Measurements from ENCODE around the gene DHX34.
"Not testable (repeated sequence)": the region's sequence is repeated elsewhere in the genome, so short reads cannot be mapped to it uniquely, and the experiment has no call there.

The DHX34 gene

DNA sequence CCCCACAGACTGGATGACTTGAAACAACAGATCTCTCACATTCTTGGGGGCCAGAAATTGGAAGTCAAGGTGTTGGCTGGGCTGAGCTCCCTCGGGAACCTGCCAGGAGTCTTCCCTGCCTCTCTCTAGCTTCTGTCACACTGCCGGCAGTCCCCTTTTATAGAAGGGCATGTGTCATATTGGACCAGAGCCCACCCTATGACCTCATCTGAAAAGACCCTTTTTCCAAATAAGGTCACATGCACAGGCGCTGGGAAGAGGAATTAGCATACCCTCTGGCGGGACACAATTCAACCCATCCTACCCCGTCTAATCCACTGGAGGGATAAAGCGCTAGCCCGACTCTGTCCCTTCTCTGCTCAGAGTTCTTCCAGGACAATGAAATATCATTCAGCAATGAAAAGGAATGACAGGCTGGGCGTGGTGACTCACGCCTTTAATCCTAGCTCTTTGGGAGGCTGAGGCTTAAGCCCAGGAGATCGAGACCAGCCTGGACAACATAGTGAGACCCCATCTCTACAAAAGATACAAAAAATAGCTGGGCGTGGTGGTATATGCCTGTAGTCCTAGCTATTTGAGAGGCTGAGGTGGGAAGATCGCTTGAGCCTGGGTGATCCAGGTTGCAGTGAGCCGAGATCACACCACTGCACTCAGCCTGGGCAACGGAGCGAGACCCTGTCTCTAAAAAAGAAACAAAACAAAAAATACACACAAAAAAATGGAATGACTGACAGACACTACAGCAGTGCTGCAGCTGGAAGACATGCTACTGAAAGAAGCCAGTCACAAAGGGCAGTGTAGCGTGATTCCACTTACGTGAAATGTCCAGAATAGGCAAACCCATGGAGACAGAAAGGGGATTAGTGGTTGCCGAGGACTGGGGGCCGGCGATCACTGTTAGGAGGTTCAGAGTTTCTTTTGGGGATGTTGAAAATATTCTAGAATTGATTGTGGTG, 41.7 kb downstream of the DHX34 start:
- DNase-seq (ENCODE audit: low spot score) = no peak

DNA sequence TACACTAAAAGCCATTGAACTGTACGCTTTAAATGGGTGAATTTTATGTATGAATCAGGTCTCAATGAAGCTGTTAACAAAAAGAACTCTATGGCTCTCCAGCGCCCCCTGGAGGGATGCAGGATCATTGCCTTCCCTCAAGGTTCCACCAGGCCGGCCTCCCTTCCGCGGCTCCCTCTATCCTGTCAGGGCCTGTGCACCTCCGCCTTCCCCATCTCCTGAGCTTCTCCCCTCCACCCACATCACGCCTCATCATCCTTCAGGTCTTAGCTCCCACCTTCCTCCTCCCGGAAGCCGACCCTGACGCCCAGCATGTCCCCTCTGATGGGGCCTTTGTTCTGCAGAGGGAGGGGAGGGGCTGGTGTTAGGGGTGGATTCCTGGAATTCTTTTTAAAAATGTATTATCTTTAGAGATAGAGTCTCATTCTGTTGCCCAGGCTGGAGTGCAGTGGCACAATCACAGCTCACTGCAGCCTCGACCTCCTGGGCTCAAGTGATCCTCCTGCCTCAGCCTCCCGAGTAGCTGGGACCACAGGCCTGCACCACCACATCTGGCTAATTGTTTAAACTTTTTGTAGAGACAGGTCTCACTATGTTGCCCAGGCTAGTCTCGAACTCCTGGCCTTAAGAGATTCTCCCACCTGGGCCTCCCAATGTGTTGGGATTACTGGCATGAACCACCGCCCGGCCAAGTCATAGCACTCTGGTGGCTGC, 42.6 kb downstream of the DHX34 start:
- peak; percentile 72 for DNase-seq (ENCODE audit: low spot score)

DNA sequence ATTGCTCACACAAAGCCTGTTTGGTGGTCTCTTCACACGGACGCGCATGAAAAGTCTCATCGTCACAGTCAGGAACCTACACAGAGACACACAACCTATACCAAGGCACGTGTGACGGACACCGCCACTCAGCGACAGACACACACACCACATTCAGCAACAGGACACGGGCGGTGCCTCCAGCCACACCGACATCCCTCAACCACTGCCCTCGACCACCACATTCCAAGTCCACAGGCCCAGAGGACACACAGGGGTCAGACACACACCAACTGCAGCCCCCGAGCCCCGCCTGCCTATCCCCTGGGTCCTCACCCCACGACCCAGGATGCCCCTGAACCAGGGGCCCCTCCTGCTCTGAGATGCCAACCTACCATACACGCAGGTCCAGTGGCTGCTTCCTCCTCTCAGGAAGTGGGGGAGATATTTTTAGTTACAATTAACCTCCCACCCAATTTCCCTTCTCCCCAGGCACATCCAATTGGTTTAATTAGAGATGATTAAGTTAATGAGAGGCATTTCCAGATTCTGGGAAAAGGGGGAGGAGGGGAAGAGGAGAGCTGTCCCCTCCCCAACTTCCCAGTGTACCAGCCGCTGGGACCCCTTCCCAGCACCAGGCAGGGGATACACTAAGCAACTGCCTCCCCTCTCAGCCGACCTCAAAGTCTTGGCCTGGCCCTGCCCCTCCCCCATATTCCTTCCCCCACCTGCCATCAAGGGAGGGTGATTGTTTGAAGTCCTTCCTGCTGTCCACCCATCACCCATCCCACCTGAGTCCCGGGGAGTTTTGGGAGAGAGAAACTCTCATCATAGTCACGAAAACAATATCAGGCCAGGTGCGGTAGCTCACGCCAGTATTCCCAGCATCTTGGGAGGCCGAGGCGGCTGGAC, 49.8 kb downstream of the DHX34 start:
- DNase-seq (ENCODE audit: low spot score) = no peak

DNA sequence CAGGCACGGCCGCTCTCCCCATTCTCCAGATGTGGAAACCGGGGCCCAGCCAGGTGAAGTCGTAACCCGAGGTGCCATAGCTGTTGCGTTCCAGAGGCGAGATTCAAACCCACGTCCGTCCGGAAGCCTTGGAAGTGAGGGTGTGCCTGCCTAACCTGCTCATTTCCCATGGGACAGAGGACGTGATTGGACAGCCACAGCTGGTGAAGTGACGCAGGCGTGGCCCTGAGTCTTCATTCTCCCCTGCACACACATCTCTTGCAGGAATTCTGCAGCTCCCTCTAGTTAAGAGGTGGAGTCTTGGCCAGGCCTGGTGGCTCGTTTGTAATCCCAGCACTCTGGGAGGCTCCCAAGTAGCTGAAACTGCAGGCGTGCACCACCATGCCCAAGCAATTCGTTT, 53.4 kb downstream of the DHX34 start:
- no peak for DNase-seq (ENCODE audit: low spot score)

DNA sequence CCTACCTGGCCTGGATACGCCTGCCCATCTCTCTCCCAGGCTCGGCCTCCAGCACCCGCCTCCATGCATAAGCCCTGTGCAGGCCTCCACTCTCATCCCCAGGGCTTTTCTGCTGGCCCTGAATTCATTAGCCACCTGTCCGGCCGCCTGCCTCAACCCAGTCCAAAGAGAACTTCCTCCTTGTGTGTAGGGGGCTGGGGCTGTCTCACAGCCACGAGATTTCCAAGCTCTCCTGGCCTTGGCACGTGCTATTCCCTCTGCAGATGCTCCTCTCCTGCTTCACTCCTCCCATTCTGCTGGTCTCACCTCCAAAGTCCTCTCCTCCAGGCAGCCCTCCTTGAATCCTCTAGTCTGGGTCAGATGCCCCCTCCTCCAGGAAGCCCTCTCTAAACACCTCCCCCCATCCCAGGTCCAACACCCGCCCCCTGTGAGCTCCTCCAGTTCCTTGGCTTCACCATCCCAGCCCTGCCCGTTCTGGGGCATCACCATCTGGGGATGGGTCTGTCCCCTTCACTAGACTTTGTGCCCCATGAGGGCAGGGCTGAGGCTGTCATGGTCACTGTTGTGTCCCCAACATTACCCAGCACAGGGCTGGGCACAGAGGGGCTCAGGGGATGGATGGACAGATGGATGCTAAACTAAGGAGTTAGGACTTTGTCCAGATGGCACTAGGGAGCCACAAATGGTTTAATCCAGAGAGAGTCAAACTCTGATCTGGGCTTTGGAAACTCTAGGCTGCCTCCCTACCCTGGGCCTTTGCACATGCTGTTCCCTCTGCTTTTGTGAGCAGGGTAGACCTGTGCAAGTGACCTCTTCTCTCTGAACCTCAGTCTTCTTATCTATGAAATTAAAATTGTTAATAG, 55.5 kb downstream of the DHX34 start:
- no peak for DNase-seq (ENCODE audit: low spot score)

DNA sequence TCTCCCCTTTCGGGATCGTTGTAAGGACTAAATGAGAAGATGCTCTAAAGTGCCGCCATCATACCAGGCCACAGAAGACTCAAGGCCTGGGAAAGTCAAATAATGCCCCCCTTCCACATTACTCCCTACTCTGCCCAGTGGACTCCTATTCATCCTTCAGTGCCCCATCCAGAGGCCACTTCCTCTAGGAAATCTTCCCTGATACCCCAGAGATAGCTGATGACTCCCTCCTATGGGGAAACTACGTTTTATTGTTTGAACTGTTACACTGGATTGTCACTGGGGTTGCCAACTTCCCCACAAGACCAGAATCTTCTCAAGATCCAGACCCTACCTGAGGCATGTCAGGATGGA, 56.1 kb downstream of the DHX34 start:
- DNase-seq (ENCODE audit: low spot score) = no peak

DNA sequence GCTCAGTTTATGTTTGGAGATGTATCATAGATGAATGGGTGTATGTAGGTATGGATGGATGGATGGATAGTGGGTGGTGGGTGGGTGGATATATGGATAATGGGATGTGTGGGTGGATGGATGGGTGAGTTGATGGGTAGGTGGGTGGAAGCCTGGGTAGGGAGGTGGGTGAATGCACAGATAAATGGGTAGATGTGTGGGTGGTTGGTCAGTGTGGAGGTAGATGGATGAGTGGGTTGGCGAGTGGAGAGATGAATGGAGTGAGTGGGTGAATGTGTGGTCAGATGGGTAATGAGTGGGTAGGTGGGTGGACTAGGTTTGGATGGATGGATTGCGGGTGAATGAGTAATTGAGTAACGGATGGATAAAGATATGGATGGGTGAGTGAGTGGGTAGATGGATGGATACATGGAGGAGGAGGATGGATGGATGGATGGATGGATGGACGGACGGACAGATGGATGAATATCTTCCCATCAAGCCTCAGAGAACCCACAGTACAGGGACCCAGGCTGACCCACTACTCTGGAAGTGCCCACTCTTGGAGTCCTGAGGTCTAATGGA, 56.8 kb downstream of the DHX34 start:
- no peak for DNase-seq (ENCODE audit: low spot score)

DNA sequence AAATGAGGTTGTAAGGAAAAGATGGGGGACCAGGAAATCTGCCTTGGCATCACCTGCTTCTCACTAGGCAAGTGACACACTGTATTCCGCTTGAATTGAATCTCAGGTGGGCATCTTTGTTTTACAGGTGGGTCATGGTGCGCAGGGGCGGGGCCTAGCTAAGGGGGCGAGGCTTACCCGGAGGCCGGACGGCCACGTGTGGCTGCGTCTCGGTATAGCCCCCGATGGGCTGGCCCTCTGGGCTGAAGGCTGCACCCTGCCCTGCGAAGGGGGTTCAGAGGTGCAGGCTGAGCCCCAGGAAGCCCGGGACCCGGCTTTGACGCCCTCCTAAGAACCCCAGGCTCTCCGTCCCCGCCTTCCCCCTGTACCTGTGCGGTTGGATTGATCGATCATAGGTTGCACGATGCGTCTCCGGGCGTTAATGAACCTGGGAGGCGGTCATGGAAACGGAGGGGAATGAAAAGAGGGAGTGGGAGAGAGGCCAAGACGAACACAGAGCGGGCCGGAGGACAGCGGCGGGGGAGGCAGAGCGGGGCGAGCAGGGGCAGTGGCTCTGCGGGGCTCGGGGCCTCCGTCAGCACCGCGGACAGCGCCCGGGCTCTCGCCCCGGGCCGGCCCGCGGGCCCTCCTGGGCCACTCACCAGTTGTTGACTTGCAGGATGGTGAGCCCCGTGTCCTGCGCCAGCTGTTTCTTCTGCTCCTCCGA, 57.7 kb downstream of the DHX34 start:
- DNase-seq (ENCODE audit: low spot score) = no peak

DNA sequence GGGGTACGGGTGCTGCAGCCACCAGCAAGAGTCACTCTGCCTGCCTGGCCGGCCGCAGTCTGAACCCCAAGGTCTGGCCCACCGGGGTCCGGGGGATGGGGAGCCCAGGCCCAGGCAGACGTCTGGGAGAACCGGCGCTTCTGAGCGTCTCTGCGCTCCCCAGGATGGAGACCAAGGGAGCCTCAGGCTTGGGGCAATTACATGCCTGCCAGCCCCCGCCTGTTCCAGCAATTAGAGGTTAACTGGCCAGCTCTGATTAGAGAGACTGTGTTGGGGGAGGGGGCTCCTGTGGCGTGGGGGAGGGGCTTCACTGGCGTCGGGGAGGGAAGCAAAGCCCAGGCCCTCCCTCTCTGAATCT, 58.3 kb downstream of the DHX34 start:
- no peak for DNase-seq (ENCODE audit: low spot score)

DNA sequence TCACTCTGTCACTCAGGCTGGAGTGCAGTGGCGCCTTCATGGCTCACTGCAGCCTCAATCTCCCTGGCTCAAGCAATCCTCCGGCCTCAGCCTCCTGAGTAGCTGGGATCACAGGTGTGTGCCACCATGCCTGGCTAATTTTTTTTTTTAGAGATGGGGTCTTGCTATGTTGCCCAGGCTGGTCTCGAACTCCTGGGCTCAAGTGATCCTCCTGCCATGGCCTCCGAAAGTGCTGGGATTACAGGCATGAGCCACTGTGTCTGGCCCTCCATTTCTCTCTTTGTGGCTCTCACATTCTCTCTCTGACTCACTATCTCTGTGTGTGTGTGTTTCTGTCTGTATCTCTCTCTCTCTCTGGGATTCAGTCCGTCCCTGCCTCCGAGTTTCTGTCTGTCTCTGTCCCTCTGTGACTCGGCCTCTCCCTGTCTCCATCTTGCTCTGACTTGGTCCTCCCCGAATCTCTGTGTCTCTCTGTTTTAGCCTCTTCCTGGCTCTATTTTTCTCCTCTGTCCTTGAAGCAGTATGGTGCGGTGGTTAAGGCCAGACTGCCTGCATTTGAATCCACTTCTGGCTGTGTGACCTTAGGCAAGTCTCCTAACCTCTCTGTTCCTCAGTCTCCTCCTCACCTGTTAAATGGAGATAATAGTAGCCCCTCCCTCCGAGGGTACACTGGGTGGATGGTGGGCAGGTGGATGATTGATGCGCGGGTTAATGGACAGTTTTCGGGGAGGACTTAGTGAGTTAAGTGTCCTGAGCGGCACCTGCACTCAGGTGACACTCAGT, 59.2 kb downstream of the DHX34 start:
- DNase-seq (ENCODE audit: low spot score) = no peak

DNA sequence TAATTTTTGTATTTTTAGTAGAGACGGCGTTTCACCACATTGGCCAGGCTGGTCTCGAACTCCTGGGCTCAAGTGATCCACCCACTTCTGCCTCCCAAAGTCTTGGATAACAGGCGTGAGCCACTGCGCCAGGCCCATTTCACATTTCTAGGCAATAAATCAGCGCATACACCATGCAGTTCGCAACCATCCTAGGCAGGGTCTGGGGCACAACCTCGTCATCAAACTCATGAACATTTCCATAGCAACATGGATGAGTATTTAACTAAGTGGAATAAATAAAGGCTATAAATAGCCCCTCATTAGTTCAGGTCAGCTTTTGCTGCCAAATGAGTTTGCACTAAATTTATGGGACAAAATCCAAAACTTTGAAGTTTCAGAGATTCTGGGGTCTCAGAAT, 62.0 kb downstream of the DHX34 start:
- no peak for DNase-seq (ENCODE audit: low spot score)

DNA sequence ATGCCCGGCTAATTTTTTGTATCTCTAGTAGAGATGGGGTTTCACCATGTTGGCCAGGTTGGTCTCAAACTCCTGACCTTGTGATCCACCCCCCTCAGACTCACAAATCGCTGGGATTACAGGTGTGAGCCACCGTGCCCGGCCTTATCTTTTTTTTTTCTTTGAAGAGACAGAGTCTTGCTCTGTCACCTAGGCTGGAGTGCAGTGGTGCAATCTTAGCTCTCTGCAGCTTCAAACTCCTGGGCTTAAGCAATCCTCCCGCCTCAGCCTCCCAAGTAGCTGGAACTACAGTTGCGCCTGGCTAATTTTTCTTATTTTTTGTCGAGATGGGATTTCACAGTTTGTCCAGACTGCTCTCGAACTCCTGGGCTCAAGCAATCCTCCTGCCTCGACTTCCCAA, 62.6 kb downstream of the DHX34 start:
- DNase-seq (ENCODE audit: low spot score) = not testable (repeated sequence)

DNA sequence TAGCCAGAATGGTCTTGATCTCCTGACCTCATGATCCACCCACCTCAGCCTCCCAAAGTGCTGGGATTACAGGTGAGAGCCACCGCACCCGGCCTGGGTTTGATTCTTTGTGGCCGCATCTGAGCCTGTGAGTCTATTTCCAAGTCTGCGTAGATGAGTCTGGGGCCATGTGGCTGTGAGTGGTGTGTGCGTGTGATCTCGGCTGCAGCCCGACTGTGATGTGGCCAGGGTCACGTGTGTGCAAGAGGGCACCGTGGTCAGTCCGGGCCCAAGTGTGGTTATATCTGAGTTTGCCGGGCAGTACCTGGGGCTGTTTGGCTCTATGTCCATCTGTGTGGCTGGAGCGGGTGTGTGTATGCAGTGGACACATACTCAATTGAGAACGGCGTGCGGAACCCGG, 64.8 kb downstream of the DHX34 start:
- DNase-seq (ENCODE audit: low spot score) = no peak

DNA sequence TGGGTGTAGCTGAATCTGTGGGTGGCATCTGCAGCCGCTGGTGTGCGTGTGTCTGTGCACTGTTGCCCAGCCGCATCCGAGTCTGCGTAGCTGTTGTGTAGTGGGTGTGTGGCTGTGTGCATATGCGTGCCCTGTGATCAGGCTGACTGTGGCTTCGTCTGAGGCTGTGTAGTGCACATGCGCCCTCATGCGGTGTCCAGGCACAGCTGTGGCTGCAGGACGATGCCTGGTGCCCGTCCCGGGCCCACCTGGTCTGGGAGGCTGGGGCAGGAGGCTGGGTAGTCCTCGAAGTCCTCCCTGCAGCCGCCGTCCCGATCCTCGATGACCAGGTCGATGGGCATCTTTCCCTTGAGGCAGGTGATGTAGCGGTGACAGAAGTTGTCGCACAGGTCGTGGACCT, 65.4 kb downstream of the DHX34 start:
- no peak for DNase-seq (ENCODE audit: low spot score)

DNA sequence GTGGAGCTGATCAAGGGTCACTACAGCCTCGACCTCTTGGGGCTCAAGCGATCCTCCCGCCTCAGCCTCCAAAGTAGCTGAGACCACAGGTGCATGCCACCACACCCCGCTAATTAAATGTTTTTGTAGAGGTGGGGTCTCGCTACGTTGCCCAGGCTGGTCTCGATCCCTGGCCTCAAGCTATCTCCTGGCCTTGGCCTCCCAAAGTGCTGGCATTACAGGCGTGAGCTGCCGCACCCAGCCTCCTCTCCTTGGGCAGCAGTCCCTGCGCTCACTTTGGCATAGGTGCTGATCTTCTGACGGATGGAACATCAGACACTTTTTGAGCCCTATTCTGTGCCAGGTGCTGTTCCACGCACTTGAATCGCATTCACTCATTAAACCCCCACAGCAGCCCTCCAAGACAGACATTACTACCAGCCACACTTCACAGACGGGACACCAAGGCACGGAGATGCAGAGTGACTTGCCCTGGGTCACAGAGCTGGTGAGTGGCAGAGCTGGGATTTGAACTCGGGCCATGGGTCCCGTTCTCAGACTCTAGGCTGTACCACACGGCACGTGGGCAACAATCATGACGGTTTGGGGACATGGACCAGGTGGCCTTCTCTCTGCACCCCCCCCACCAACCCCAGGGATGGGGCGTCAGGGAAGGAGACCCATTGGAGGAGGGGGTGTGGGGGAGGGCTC, 67.0 kb downstream of the DHX34 start:
- DNase-seq (ENCODE audit: low spot score) = no peak

DNA sequence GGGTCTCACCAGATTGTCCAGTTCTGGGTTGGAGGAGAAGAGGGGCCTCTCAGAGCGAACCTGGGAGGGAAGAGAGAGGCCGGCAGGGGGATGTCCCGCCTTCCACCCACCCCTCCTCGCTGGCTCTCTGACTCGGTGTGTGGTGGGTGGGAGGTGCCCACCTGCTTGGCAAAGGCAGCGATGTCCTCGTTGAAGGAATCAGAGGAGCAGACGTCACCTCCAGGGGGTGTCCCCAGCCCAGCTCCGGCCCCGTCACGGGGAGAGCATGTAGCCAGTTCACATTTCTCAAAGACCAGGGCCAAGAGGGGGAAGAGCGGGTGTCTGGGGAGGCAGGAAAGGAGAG, 67.5 kb downstream of the DHX34 start:
- DNase-seq (ENCODE audit: low spot score) = no peak

DNA sequence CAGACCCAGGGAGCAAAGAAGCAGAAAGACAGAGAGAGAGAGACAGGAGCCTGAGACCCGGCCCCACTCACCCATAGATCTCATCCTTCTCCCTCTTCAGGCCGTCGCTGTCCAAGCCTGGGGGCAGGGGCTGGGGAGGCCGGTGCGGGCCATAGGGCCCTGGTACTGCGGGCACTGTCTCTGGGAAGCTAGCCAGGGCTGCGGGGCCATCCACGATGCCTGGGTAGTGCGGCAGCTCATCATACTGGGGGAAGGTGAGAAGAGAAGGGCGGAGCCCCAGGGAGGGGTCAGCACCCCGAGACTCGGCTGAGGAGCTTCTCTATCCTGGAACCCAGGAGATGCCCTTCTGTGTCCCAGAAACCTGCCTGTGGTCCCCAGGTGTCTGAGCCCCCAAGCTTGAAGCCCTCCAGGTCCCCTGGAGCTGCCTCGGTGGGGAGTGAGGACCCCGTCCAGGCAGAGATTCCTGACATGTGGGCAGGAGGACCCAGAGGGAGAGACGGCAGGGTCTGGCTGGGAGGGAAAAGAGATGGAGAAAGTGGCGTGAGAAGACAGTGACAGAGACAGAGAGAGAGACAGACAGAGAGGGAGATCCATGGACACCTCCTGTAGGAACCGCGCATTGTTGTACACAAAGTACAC, 68.1 kb downstream of the DHX34 start:
- no peak for DNase-seq (ENCODE audit: low spot score)

DNA sequence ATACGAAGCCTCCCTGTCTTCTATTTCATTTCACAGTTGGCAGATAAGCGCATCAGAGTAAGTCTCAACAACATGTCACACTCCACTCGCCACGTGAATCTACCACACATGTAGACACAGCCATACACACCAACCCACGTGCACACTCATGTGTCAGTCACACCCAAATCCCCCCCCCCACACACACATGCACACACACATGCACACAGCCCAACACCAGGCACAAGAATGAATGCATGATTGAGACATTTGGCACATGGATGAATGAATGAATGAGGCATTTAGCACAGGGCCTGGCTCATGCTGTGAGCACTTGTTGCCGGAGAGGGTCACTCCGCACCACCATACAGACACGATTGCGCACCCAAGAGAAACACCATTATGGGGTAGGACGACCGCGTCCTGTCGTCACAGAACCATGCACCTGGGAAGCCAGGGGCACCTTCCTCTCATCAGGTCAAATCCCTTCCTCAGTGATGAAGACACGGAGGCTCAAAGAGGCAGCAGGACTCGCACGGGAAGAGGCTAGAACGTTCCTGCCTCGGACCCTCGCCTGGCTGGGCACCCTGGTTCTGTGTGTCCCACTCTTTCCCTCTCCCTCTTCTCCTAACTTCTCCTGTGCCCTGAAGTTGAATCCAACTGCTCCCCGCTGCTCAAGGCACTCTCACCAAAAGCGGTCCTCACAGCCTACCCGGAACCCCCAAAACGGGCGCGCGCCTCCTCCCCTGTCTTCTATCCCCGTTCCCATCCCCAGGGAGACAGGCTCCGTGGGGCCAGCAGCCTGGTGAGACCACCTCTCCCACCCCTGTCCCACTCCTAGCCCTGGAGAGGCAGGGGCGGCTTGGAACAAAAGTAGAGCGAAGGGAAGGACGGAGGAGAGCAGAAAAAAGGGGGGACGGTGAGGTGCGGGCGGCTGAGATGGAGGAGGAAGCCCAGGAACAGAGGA, 68.9 kb downstream of the DHX34 start:
- no peak for DNase-seq (ENCODE audit: low spot score)

Measured in kidney tubule cell (primary cell).